Liver (tissue), 3 donors: Measurements from ENCODE around the gene DOCK2.

ENCODE experiments used
- CTCF ChIP-seq: fragments of 150-350 bp; IDR thresholded peaks from 2 replicates; pipeline ENCODE4 v1.5.1; 2017; ENCODE audit warnings: improper control_type of control experiment, low read depth, low read length; ENCODE audit not compliant: missing input control
- FOXA2 ChIP-seq: IDR thresholded peaks from 2 replicates; pipeline ENCODE4 v1.6.1; 2016; ENCODE audit warnings: antibody characterized with exemption
- GABPA ChIP-seq, 2 donors: IDR thresholded peaks in 1 of 2; conservative IDR thresholded peaks in 1 of 2; 2 replicates each; pipeline ENCODE4 v1.6.1; 2016; ENCODE audit warnings: antibody characterized with exemption in 2 of 2, mild to moderate bottlenecking in 1 of 2, moderate library complexity in 1 of 2
- MAX ChIP-seq: IDR thresholded peaks from 2 replicates; pipeline ENCODE4 v1.6.1; 2016; ENCODE audit warnings: antibody characterized with exemption
- NR2F2 ChIP-seq: IDR thresholded peaks from 2 replicates; pipeline ENCODE4 v1.6.1; 2016; ENCODE audit warnings: antibody characterized with exemption
- RAD21 ChIP-seq, 2 donors: IDR thresholded peaks; 2 replicates each; pipeline ENCODE4 v1.6.1; 2016; ENCODE audit warnings: antibody characterized with exemption in 2 of 2, mild to moderate bottlenecking in 2 of 2
- REST ChIP-seq: IDR thresholded peaks from 2 replicates; pipeline ENCODE4 v1.6.1; 2016; ENCODE audit warnings: antibody characterized with exemption, mild to moderate bottlenecking
- TAF1 ChIP-seq: conservative IDR thresholded peaks from 2 replicates; pipeline ENCODE4 v1.6.1; 2016; ENCODE audit warnings: antibody characterized with exemption, mild to moderate bottlenecking
- YY1 ChIP-seq: IDR thresholded peaks from 2 replicates; pipeline ENCODE4 v1.6.1; 2016; ENCODE audit warnings: antibody characterized with exemption, mild to moderate bottlenecking
- donor health status: healthy.
- donor health status: healthy.

GRCh38 chr5:169797577-169797976, 160.5 kb downstream of the DOCK2 start:
- TF ChIP-seq CTCF (no peak), YY1 (no peak), NR2F2 (no peak), MAX (no peak), GABPA (IDR thresholded peaks at IDR 0.05 in 1 of 2, conservative IDR thresholded peaks at IDR 0.05 in 1 of 2) (no peak), REST (no peak), RAD21 (IDR thresholded peaks at IDR 0.05) (no peak), TAF1 (no peak), FOXA2 (no peak)
